Stimulated activated CD8-positive, alpha-beta memory T cell treated with anti-CD3 and anti-CD28 coated beads, Interleukin-12 subunit alpha, Interleukin-12 subunit beta, amount 100 ng/mL, for 24 hours (primary cell): ENCODE measurements around the gene OPA1.

ENCODE experiments used
- DNase-seq: peaks from one replicate; pipeline ENCODE4 v3.0.0-alpha.2; 2020; ENCODE audit errors: extremely low read depth

The OPA1 gene

DNA sequence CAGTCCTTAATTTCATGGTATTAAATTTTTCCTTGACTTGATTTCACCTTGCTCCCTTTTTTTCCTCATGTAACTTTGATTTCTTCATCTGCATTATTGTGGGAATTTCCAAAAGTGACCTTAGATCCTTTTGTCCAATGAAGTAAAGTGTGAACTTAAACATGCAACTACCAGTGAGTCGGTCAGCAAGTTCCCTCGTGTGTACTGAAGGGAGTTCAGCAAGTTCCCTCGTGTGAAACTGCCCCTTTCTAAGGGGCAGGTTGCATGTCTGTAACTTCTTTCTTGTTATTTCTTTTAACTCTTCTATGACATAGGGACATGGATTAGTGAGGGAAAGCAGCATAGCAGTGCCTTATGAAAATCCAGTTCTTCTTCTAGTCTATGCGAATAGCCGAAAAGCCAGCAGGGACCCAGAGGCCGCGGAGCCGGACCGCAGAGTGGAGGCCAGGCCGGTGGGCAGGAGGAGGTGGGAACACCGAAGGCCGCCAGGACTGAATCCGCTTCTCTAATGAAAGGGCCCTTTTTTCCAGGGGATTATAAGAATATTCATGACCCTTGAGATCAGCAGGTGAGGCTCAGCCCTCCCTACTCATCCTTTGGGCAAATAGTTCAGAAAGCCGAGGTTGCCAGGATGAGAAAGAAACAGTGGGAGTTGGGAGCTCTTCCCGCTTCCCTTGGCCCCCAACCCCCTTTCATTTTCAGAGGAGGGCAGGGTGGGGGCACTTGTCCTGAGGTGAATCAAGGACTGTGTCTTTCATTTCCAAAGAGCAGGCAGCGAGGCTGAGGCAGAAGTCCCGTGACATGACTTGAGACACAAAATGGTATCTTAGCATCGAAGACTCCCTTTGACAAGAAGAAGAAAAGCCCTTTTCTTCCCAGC, 117.5 kb downstream of the OPA1 start:
- no peak for DNase-seq

- no peak for DNase-seq
Measured at GRCh38 chr3:193711166-193711485, 118.1 kb downstream of the OPA1 start.

DNA sequence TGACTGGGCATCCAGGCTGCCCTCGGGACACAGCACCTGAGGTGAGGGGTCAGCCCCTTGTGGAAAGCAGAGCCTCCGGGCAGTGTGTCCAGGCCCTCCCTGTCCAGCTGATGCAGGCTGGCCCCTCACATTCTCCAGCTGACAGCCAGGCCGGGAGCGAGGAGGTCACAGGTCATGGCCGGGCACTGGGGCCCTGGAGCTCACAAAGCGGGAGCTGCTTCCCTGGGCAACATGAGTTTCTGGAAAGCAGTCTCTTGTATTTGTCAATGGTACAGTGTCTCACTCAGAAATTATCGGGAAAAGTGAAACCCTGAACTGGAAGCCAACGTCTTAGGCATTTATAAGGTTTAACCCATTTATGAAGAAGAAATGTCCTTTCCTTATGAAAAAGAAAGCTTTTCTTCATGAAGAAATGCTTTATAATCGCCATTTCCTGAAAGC, 118.5 kb downstream of the OPA1 start:
- DNase-seq, result no peak

- no peak for DNase-seq
Measured at GRCh38 chr3:193711964-193712598, 119.1 kb downstream of the OPA1 start.

- no peak for DNase-seq
Measured at GRCh38 chr3:193712938-193713337, 119.9 kb downstream of the OPA1 start.

DNA sequence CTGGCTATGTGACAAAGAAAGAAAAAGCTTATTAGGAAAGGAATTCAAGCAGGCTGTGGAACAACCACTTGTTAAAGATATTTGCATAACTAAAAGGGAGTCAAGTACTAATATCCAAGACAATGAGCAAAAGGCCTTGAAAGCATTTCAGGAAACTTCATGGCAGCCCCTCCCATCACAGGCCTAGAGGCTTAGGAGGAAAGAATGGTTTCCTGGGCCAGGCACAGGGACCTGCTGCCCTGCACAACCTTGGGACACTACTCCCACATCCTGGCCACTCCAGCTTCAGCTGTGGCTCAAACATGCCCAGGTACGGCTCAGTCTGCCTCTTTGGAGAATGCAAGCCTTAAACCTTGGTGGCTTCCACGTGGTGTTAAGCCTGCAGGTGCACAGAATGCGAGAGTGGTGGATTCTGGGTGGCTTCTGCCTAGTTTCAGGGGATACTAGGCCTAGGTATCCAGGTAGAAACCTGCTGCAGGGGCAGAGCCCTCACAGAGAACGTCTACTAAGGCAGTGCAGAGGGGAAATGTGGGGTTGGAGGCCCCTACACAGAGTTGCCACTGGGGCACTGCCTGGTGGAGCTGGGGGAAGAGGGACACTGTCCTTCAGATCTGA, 121.6 kb downstream of the OPA1 start:
- DNase-seq, result no peak

DNA sequence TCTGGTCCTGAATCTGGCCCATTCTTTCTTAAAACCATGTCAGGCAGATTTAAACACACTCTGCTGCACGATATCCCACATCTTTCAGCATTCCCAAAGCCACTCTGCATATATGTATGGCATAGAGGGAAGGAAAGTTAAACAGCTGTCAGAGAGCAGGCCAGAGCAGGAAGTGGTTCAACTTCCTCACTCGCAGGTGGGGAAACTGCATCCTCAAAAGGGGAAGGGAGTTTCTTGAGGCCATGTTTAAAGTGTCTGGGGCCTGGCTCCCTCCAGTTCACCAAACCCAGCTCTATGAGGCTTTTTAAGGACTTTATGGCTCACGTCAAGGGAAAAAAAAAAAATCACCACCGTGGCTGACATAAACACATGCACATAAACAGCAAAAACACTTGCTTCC, 123.1 kb downstream of the OPA1 start:
- no peak for DNase-seq

DNA sequence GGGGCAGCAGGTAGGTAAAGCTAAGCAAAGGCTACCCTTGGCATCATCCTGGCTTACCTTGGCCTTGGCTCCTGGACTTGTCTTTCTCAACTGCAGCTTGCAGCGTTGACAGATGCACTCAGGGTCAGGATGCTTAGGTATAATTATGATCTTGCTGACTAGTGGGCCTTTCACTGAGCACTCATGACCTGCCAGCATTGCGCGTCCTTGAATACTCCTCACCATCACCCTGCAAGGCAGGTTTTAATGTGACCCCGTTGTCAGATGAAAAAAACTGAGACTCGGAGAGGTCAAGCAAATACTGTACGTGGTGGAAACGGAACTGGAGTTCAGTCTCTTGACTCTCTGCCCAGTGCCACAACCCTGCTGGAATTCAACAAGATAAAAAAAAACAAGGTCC, 126.7 kb downstream of the OPA1 start:
- DNase-seq, result no peak

DNA sequence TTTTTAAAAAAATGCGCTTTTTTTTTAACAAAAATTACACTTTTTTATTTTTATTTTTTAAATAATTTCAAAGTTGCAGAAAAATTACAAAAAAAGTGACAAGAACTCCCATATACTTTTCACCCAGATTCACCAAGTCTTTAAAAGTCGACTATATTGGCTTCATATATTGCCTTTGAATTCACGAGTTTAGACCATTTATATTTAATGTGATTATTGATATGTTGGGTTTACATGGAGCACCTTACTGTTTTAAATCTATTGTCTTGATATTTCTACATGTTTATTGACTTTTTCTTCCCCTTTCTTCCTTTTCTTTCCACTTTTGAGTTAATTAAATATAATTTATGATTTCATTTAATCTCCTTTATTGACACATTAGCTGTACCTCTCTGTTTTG, 127.2 kb downstream of the OPA1 start:
- DNase-seq, result no peak

DNA sequence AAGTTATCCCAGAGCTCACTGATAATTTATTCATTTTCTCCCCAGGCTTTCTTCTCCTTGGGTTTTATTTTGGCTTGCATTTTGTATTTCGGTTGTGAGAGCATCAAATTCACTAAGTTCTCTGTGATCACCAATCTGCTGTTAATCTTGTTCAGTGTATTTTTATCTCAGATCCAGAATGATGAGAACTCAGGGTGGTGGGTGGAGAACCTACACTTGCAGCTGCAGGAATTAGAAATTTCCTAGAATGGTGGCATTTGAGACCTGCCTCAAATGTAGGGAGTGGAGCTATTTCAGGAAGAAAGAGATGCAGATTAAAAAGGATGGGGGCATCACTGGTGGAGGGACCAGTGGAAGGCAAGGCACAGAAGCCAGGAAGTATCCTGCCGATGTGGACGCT, 129.6 kb downstream of the OPA1 start:
- no peak for DNase-seq

- no peak for DNase-seq
Measured at GRCh38 chr3:193727089-193727488, 134.1 kb downstream of the OPA1 start.

DNA sequence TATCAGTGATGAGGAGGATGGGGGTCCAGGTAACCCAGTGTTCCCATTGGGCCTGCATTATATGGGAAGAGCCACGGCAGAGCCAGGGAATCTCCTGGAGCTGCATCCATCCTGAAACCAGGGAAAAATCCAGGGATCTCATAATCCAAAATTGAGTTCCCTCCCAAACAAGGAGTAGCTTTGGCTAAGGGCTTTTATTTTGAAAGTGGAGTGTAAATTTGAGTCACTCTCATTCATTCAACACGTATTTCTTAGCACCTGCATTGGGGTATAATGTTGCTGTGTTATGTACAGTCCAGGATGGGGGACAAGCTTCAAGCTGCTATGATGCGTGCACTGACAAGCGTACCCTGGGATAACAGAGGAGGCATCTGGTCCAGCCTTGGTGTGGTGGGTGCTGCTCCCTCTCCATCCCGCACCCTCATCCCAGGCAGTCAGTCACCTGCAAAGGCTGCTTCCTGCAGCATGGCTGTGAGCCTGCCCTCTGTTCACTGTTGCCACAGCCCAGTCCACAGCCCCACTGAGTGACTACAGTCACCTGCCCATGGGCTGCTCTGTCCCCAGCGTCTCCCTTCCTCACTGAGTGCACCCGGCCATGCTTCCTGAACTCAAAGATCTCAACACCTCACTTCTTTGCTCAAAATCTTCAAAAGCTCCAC, 135.6 kb downstream of the OPA1 start:
- no peak for DNase-seq

DNA sequence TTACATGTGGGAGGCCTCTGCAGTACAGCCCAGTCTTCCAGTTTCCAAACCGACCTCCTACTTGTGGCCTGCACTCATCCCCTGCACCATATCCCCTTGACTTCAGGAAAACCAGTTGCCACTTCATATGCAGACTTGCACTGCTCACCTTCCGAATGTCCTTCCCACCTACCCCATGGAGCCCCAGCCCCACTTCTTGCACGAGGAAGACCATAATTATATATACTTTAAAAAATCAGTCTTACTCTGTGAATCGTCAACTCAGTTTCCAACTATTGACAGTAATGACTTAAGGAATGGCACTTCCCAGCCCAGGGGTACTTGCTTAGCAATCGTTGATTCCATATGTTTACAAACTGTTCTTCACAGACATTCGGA, 136.1 kb downstream of the OPA1 start:
- no peak for DNase-seq

- no peak for DNase-seq
Measured at GRCh38 chr3:193729601-193730000, 136.6 kb downstream of the OPA1 start.

DNA sequence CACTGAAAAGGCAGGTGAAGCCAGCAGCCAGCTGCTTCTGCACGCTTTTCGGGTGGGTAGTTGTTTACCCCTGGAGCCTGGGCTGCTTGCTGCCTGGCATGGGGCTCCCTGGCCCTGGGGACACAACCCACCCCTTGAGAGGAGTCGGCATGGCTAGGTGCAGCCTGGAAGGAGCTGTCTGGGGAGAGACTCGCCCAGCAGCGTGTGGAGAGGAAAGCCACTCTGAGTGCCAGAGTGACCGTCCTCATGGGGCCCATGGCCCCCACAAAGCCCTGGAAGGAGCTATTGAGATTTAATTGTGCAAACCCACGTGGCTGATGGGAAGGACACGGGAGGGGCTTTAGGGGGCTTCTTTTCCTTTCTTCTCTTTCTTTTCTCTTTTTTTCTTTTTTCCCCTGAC, 137.5 kb downstream of the OPA1 start:
- no peak for DNase-seq

- DNase-seq, result no peak
Measured at GRCh38 chr3:193730976-193731375, 138.0 kb downstream of the OPA1 start.

DNA sequence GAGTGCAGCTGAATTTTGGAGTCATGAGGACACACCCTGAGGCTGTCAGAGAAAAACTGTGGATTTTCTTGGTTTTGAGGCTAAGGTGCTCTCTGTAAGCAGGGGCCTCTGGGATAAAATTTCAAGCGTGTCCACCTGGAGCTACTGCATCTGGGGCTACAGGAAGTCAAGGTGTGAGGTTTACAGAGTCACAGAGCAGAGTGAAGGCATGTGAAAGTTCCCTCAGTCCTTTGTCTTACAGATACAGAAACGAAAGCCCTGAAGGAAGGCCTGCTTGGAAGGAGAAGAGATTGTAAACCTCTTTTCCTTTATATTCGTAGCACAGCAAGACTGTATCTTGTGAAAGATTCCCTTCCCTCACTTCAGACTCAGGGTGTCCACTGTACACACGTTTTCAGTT, 138.6 kb downstream of the OPA1 start:
- no peak for DNase-seq

DNA sequence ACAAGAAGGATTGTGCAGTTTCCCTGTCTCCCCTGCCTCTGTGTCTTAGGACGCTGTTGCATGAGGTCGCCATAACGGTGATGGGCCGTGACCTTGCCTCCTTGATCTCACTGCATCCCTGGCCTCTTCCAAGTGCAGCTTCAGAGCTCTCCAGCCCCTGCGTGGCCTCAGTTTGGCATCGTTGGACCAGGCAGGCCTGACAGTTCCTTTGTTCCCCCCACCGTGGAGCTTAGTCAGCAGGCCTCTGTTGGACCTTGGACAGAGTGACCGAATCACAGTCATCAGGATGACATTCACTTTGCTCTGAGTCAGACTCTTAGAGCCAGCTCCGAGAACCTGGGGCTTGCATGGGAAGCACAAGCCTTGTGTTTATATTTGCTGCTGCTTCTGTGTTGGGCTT, 139.4 kb downstream of the OPA1 start:
- no peak for DNase-seq

- no peak for DNase-seq
Measured at GRCh38 chr3:193732827-193733226, 139.8 kb downstream of the OPA1 start.

- DNase-seq, result no peak
Measured at GRCh38 chr3:193734737-193735366, 141.8 kb downstream of the OPA1 start.

- no peak for DNase-seq
Measured at GRCh38 chr3:193735850-193736249, 142.8 kb downstream of the OPA1 start.

GRCh38 chr3:193736616-193737015, 143.6 kb downstream of the OPA1 start:
- DNase-seq, result no peak
